GM10266 (cell line): Measurements from ENCODE around the gene TCF7.

Experiments
- DNase-seq: peaks from one replicate; pipeline ENCODE4 v3.0.0; 2012; ENCODE audit errors: extremely low spot score
- CTCF ChIP-seq: IDR thresholded peaks from 2 replicates; pipeline ENCODE4 v1.5.1; 2012; ENCODE audit warnings: mild to moderate bottlenecking, low read depth; ENCODE audit not compliant: control insufficient read depth, insufficient read depth; ENCODE audit errors: missing control alignments

The TCF7 gene

GRCh38 chr5:134120386-134121138, 6.1 kb downstream of the TCF7 start:
- no peak for DNase-seq
- TF ChIP-seq CTCF, result no peak

- no peak for TF ChIP-seq CTCF
- no peak for DNase-seq
Observed at GRCh38 chr5:134122530-134122929, 8.0 kb downstream of the TCF7 start.

GRCh38 chr5:134123360-134123759, 8.9 kb downstream of the TCF7 start:
- no peak for DNase-seq
- no peak for TF ChIP-seq CTCF

- no peak for TF ChIP-seq CTCF
- no peak for DNase-seq
Observed at GRCh38 chr5:134124289-134125038, 10.0 kb downstream of the TCF7 start.

GRCh38 chr5:134125039-134126015, 10.8 kb downstream of the TCF7 start:
- TF ChIP-seq CTCF, result no peak
- no peak for DNase-seq

GRCh38 chr5:134127376-134127861, 12.9 kb downstream of the TCF7 start:
- TF ChIP-seq CTCF, result no peak
- no peak for DNase-seq
